Activated naive CD8-positive, alpha-beta T cell treated with anti-CD3 and anti-CD28 coated beads, Interleukin-2, amount 50 U/mL, for 24 hours (primary cell): ENCODE results near the gene ABCA6.
"Not testable (repeated sequence)": the region's sequence is repeated elsewhere in the genome, so short reads cannot be mapped to it uniquely, and the experiment has no call there.

Experiments
- ATAC-seq: fragments of 150-1000 bp; cut with Tn5 transposase; one replicate; pipeline ENCODE4 v1.10.0; 2021
- DNase-seq: peaks from one replicate; pipeline ENCODE4 v3.0.0; 2021
- H3K27ac Mint-ChIP-seq: one replicate; pipeline ENCODE4 v1.8.0; 2021; ENCODE audit warnings: mild to moderate bottlenecking, mixed read lengths
- H3K27me3 Mint-ChIP-seq: one replicate; pipeline ENCODE4 v1.8.0; 2021; ENCODE audit warnings: mixed read lengths
- H3K36me3 Mint-ChIP-seq: one replicate; pipeline ENCODE4 v1.8.0; 2021; ENCODE audit warnings: low read depth, mixed read lengths
- H3K4me1 Mint-ChIP-seq: one replicate; pipeline ENCODE4 v1.8.0; 2021; ENCODE audit warnings: mixed read lengths
- H3K4me3 Mint-ChIP-seq: one replicate; pipeline ENCODE4 v1.8.0; 2021; ENCODE audit warnings: mild to moderate bottlenecking, moderate library complexity, mixed read lengths
- H3K9me3 Mint-ChIP-seq: one replicate; pipeline ENCODE4 v1.8.0; 2021; ENCODE audit warnings: mixed read lengths

ABCA6 gene

DNA sequence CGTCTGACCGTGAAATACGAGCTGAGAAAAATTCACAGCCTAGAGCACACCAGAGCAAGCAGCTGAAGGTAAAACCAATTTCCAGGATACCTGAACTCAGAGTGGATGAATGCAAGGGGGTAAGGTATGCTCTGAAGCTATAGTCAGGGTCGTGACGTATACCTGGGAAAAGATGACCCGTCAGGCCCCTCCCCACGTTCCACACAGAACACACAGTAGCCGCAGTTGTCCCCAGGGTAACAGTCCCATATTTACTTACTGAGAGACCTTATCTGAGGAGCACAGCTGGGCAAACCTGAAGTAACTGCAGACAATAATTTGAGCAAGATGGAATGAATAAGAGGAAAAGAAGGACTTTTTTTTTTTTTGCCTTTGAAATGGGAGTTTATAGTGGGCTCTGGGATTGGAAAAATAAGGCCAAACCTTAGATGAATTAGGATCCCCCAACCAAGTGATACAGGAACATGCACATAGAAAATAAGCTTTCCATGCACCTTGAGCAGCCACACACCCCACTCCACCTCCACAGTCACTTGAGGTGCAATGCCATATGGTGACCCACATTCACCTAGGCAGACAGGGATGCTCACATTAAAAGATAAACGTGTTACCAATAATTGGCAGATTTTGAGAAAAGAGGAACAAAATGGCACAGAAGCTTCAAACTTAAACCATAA, 38.0 kb downstream of the ABCA6 start:
- Mint-ChIP-seq H3K36me3 (no peaks in the 10 kb centered on the region), H3K4me1 (no peaks in the 10 kb centered on the region), H3K27me3 (no peaks in the 10 kb centered on the region), H3K4me3 (no peak overlapping the region), H3K27ac (no peak overlapping the region), H3K9me3 (no peaks in the 10 kb centered on the region)
- DNase-seq (no peak), ATAC-seq (no peak)

DNA sequence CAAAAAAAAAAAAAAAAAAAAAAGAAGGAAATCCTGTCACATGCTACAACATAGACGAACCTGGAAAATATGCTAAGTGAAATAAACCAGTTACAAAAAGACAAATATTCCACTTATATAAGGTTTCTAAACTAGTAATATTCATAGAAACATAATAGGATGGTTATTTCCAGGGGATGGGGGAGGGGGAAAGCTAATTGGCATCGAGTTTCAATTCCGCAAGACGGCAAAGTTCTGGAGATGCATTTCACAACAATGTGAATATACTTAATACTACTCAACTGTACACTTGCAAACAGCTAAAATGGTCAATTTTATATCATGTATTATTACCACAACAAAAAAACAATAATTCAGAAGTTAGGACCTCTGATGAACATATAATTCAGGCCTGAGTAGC, 43.1 kb downstream of the ABCA6 start:
- no peaks in the 10 kb centered on the region for H3K27me3 Mint-ChIP-seq
- no peak for DNase-seq
- no peaks in the 10 kb centered on the region for H3K4me1 Mint-ChIP-seq
- H3K4me3 Mint-ChIP-seq = no peak overlapping the region
- H3K36me3 Mint-ChIP-seq = no peaks in the 10 kb centered on the region
- H3K27ac Mint-ChIP-seq = no peak overlapping the region
- ATAC-seq = no peak
- no peaks in the 10 kb centered on the region for H3K9me3 Mint-ChIP-seq

DNA sequence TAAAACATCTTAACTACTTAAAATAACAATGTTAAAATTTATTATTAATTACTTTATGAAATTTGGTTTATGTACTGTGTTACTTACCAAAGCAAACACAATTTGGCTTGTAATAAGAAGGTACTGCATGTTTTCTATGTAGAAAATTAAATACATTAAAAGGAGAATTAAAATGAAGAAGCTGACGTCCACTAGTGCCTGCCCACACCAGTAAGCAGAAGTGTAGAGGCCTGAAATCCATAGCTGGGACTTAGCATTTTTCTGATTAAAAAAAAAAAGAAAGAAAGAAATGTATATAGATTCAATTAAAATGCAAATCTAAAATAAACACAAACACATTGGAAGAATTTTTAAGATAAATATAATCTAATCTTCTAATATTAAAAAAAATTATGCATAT, 45.2 kb downstream of the ABCA6 start:
- H3K4me1 Mint-ChIP-seq = peaks cover 6% of the 10 kb centered on the region
- H3K36me3 Mint-ChIP-seq = no peaks in the 10 kb centered on the region
- no peak overlapping the region for H3K4me3 Mint-ChIP-seq
- peaks cover 1% of the 10 kb centered on the region for H3K27me3 Mint-ChIP-seq
- H3K27ac Mint-ChIP-seq = no peak overlapping the region
- DNase-seq (no peak), ATAC-seq (no peak)
- H3K9me3 Mint-ChIP-seq = no peaks in the 10 kb centered on the region

DNA sequence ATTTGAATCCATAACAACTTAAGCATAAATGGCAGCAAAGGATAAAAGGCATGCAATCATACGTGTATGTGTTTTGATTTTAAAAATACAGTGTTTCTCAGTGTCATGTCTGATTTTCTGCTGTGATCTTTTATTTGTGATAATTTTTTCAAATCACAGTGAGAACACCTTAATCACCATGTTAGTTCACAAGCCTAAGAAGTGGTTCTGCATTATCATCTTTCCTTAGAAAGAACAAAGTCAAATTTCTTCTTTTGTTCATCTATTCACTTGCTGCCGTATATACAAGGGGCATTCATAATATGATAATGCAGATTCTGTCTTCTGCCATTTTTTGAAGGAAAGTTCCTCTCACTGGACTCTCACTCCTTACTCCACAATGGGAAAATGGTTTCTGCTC, 47.7 kb downstream of the ABCA6 start:
- Mint-ChIP-seq H3K27me3 (peaks cover 3% of the 10 kb centered on the region), H3K9me3 (no peaks in the 10 kb centered on the region), H3K4me1 (peaks cover 6% of the 10 kb centered on the region), H3K36me3 (no peaks in the 10 kb centered on the region), H3K27ac (no peak overlapping the region), H3K4me3 (no peak overlapping the region)
- no peak for DNase-seq
- no peak for ATAC-seq

DNA sequence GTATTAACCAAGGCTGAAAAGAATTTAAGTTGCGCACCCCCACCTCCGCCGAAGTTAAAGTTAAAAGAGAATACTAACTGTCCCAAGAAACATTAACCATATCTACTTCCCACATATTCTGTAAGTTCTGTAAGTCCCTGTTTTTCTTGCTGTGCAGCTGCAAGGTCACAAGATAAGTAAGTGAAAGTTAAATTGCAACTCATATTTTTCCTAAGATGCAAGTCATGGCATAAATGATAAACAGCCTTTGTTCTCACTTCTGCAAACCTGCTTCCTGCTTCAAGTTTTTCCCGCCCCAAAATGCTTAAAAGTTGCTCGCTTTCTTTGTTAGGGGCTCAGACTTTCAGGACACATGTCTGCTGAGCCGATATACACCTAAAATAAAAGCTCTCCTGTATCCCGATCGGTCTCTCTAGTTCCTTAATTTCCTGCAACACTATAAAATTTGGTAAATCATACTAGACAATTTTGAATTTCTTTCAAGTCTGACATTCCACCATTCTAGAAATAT, 48.4 kb downstream of the ABCA6 start:
- peaks cover 6% of the 10 kb centered on the region for H3K4me1 Mint-ChIP-seq
- H3K36me3 Mint-ChIP-seq = no peaks in the 10 kb centered on the region
- H3K4me3 Mint-ChIP-seq = no peak overlapping the region
- no peak overlapping the region for H3K27ac Mint-ChIP-seq
- DNase-seq = no peak
- no peaks in the 10 kb centered on the region for H3K9me3 Mint-ChIP-seq
- ATAC-seq = no peak
- peaks cover 3% of the 10 kb centered on the region for H3K27me3 Mint-ChIP-seq

DNA sequence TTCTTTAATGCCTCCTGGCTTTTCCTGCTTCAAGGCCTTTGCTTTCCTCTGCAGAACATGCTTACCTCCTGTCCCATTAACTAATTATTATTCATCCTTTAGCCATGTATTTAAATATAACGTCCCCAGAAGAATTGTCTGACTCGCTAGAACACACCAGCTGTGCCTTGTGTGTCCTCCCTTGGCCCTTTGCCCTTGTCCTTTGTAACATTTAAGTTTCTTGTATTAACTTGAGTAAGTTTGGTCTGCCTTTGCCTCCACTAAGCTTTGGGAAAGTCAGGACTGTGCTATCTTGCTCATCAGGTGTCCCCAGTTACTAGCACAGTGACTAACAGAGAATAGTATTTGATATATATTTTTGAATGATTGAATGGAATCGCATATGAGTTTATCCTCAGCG, 51.3 kb downstream of the ABCA6 start:
- Mint-ChIP-seq H3K27ac (no peak overlapping the region), H3K4me3 (no peak overlapping the region), H3K27me3 (peaks cover 3% of the 10 kb centered on the region), H3K36me3 (no peaks in the 10 kb centered on the region), H3K9me3 (no peaks in the 10 kb centered on the region), H3K4me1 (peaks cover 6% of the 10 kb centered on the region)
- ATAC-seq (no peak), DNase-seq (no peak)

DNA sequence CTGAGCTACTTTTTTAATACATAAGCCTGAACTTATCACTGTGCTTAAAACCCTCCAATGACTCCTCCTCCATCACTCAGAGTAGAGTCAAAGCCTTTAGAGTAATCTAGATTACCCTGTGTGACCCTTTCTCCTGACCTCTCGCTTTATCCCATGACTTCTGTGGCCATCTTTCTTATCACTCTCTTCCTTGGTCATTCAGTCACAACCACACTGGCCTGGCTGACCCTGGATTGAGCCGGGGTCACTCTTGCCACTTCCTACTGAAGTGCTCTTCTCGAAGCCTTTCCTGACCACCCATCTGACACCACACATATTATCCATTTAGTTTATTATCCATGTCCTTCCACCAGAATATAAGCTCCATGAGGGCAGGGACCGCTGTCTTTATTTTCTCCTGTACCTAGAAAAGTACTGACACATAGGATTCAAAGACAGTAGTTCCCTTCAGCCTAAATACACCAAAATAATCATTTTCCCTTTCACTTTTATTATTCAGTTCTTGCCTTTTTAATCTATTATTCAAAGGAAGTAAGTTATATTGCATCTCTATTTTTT, 53.0 kb downstream of the ABCA6 start:
- Mint-ChIP-seq H3K9me3 (no peaks in the 10 kb centered on the region), H3K27me3 (peaks cover 3% of the 10 kb centered on the region), H3K4me1 (peaks cover 6% of the 10 kb centered on the region), H3K4me3 (no peak overlapping the region), H3K27ac (no peak overlapping the region), H3K36me3 (no peaks in the 10 kb centered on the region)
- ATAC-seq (no peak), DNase-seq (no peak)

DNA sequence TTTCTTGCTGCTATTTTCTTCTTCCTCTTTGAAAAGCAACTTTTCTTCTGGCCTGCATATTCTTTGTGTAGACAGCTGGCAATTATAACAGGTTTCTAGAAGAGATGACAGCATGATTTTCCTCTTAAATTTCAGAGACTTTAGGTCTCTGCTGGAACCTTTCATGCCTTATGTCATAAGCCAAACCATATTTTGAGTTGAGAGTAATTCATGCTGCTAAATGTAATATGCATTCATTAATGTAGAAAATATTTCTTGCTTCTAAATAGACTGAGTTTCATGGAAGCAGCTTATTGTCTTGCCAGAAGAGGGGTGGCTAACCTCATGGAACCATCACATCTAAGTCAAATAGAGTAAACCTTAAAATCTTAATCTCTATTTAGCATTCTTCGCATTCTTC, 55.1 kb downstream of the ABCA6 start:
- DNase-seq (no peak), ATAC-seq (no peak)
- Mint-ChIP-seq H3K27me3 (peaks cover 2% of the 10 kb centered on the region), H3K4me3 (no peak overlapping the region), H3K36me3 (peaks cover 3% of the 10 kb centered on the region), H3K27ac (no peak overlapping the region), H3K9me3 (peaks cover 4% of the 10 kb centered on the region), H3K4me1 (no peaks in the 10 kb centered on the region)

DNA sequence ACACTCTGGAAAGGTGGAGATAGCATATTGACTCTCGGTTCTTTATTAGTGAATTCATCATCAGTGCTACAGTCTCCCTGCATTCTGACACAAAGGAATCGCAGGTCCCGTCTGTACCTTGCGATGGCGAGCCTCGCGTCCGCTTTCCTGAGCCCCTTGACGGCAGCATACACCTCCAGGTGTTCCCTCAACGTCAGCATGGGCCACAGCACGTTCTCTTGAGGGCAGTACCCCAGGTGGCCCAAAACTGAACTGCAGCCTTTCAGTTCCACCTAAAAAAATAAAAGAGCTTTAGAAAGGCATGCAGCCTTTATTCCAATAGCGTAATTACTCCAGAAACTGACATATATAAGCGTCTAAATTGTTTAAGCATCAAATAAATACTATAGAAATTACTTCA, 56.8 kb downstream of the ABCA6 start:
- ATAC-seq (no peak), DNase-seq (no peak)
- H3K4me3 Mint-ChIP-seq = no peak overlapping the region
- no peak overlapping the region for H3K27ac Mint-ChIP-seq
- H3K36me3 Mint-ChIP-seq = peaks cover 3% of the 10 kb centered on the region
- H3K9me3 Mint-ChIP-seq = peaks cover 4% of the 10 kb centered on the region
- H3K27me3 Mint-ChIP-seq = no peaks in the 10 kb centered on the region
- H3K4me1 Mint-ChIP-seq = no peaks in the 10 kb centered on the region

DNA sequence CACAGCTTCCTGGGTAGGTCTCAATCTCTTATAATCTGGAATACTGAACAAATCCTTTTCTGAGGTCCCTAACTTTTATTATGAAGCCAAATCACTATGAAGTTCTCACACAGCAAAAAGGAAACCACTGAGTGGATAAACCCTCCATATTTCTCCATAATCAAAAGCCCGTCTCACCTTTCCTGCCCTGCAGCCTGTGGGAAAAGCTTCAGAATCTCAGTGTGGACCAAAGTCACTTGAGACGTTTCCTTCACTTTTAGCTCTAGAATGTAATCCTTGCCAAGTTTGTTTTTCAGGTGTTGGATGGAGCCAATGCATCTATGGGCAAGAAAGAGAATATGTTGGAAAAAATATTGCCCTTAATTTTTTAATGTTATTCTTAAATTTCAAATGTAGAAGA, 59.0 kb downstream of the ABCA6 start:
- ATAC-seq (no peak), DNase-seq (no peak)
- H3K27ac Mint-ChIP-seq = no peak overlapping the region
- no peaks in the 10 kb centered on the region for H3K4me1 Mint-ChIP-seq
- H3K36me3 Mint-ChIP-seq = peaks cover 3% of the 10 kb centered on the region
- no peaks in the 10 kb centered on the region for H3K27me3 Mint-ChIP-seq
- peaks cover 4% of the 10 kb centered on the region for H3K9me3 Mint-ChIP-seq
- H3K4me3 Mint-ChIP-seq = no peak overlapping the region

DNA sequence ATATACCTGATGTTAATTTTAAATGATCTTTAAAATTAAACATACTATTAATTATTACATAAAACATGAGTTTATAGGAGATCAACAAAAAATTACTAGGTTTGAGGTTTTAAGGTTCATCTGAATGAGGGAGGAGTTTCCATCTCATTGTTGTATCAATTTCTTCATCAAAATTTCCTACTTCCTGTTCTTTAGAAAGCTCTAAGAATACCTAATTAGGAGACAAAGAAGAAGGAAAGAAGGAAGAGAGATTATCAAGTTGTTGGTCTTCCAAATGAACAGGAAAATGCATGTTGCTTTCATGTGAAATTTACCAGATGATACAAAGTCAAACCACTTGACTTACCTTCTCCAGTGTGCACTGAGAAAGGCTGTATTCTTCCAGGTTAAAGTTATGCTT, 62.8 kb downstream of the ABCA6 start:
- Mint-ChIP-seq H3K27ac (no peak overlapping the region), H3K27me3 (no peaks in the 10 kb centered on the region), H3K4me1 (no peaks in the 10 kb centered on the region), H3K36me3 (peaks cover 3% of the 10 kb centered on the region), H3K4me3 (no peak overlapping the region), H3K9me3 (peaks cover 29% of the 10 kb centered on the region)
- ATAC-seq (no peak), DNase-seq (no peak)

DNA sequence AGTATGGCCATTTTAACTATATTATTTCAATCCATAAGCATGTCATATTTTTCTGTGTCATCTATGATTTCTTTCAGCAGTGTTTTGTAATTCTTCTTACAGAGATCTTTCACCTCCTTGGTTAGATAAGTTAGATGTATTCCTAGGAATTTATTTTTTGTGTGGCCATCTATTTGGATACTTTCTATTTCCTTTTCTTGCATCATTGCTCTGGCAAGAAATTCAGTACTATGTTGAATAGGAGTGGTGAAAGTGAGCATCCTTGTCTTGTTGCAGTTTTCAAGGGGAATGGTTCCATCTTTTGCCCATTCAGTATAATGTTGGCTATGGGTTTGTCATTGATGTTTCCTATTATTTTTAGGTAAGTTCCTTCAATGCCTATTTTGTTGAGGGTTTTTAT, 65.9 kb downstream of the ABCA6 start:
- H3K27ac Mint-ChIP-seq = no peak overlapping the region
- H3K27me3 Mint-ChIP-seq = no peaks in the 10 kb centered on the region
- H3K4me3 Mint-ChIP-seq = no peak overlapping the region
- H3K9me3 Mint-ChIP-seq = peaks cover 36% of the 10 kb centered on the region
- peaks cover 6% of the 10 kb centered on the region for H3K4me1 Mint-ChIP-seq
- ATAC-seq = no peak
- DNase-seq = no peak
- no peaks in the 10 kb centered on the region for H3K36me3 Mint-ChIP-seq

DNA sequence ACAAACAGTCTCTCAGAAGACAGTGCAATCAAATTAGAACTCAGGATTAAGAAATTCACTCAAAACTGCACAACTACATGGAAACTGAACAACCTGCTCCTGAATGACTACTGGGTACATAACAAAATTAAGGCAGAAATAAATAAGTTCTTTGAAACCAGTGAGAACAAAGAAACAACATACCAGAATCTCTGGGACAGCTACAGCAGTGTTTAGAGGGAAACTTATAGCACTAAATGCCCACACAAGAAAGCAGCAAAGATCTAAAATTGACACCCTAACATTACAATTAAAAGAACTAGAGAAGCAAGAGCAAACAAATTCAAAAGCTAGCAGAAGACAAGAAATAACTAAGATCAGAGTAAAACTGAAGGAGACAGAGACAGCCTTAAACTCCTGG, 68.3 kb downstream of the ABCA6 start:
- H3K36me3 Mint-ChIP-seq, H3K27ac Mint-ChIP-seq, DNase-seq, ATAC-seq, H3K4me3 Mint-ChIP-seq, H3K27me3 Mint-ChIP-seq: not testable (repeated sequence)
- peaks cover 11% of the 10 kb centered on the region for H3K4me1 Mint-ChIP-seq
- H3K9me3 Mint-ChIP-seq = peaks cover 36% of the 10 kb centered on the region

DNA sequence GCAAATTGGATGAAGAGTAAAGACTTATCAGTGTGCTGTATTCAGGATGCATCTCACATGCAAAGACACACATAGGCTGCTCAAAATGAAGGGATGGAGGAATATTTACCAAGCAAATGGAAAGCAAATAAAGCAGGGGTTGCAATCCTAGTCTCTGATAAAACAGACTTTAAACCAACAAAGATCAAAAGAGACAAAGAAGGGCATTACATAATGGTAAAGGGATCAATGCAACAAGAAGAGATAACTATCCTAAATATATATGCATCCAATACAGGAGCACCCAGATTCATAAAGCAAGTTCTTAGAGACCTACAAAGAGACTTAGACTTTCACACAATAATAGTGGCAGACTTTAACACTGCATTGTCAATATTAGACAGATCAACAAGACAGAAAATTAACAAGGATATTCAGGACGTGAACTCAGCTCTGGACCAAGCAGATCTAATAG, 68.9 kb downstream of the ABCA6 start:
- not testable (repeated sequence) for H3K36me3 Mint-ChIP-seq, H3K27ac Mint-ChIP-seq, H3K27me3 Mint-ChIP-seq, H3K4me3 Mint-ChIP-seq, DNase-seq, ATAC-seq
- Mint-ChIP-seq H3K9me3 (peaks cover 36% of the 10 kb centered on the region), H3K4me1 (peaks cover 11% of the 10 kb centered on the region)

DNA sequence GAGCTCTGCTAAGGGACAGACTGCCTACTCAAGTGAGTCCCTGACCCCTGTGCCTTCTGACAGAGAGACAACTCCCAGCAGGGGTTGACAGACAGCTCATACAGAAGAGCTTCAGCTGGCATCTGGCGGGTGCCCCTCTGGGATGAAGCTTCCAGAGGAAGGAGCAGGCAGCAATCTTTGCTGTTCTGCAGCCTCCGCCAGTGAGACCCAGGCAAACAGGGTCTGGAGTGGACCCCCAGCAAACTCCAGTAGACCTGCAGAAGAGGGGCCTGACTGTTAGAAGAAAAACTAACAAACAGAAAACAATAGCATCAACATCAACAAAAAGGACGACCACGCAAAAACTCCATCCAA, 70.5 kb downstream of the ABCA6 start:
- H3K27me3 Mint-ChIP-seq, H3K27ac Mint-ChIP-seq, ATAC-seq, DNase-seq, H3K4me3 Mint-ChIP-seq, H3K36me3 Mint-ChIP-seq: not testable (repeated sequence)
- peaks cover 21% of the 10 kb centered on the region for H3K4me1 Mint-ChIP-seq
- peaks cover 25% of the 10 kb centered on the region for H3K9me3 Mint-ChIP-seq
